Endodermal cell (in vitro differentiated cells): ENCODE data around the gene PLPPR2. TPM values are rescaled to one million over a fixed set of nuclear protein-coding genes. Genes with fewer than 3 reads are reported as not detected.

ENCODE experiments used
- DNase-seq: peaks from one replicate; pipeline ENCODE4 v3.0.0-alpha.2; 2017
- H3K27ac ChIP-seq: 2 replicates; pipeline ENCODE4 v1.5.1; 2013; ENCODE audit warnings: mild to moderate bottlenecking, low read depth, low read length, moderate library complexity
- H3K27me3 ChIP-seq: 2 replicates; pipeline ENCODE4 v1.6.1; 2013; ENCODE audit warnings: mild to moderate bottlenecking, low read length, moderate library complexity; ENCODE audit not compliant: insufficient read depth, control insufficient read depth, poor library complexity, severe bottlenecking
- H3K36me3 ChIP-seq: 2 replicates; pipeline ENCODE4 v1.7.0; 2013; ENCODE audit warnings: mild to moderate bottlenecking, low read length, moderate library complexity; ENCODE audit not compliant: control insufficient read depth, insufficient read depth
- H3K4me1 ChIP-seq: one replicate; pipeline ENCODE4 v1.7.0; 2013; ENCODE audit warnings: low read length; ENCODE audit not compliant: control insufficient read depth, insufficient read depth
- H3K4me3 ChIP-seq: 2 replicates; pipeline ENCODE4 v1.5.1; 2013; ENCODE audit warnings: mild to moderate bottlenecking, low read length, moderate library complexity
- H3K9ac ChIP-seq: 2 replicates; pipeline ENCODE4 v1.6.1; 2013; ENCODE audit warnings: mild to moderate bottlenecking, low read length, moderate library complexity; ENCODE audit not compliant: poor library complexity, severe bottlenecking; ENCODE audit errors: extremely low read depth
- H3K9me3 ChIP-seq: 2 replicates; pipeline ENCODE4 v1.6.1; 2013; ENCODE audit warnings: mild to moderate bottlenecking, low read length, moderate library complexity; ENCODE audit not compliant: control insufficient read depth
- H3K27ac Mint-ChIP-seq: 2 replicates; pipeline ENCODE4 v1.8.0; 2020; ENCODE audit warnings: mixed read lengths
- H3K27me3 Mint-ChIP-seq: 2 replicates; pipeline ENCODE4 v1.8.0; 2021; ENCODE audit warnings: mild to moderate bottlenecking, mixed read lengths; ENCODE audit not compliant: insufficient read depth
- H3K36me3 Mint-ChIP-seq: 2 replicates; pipeline ENCODE4 v1.8.0; 2020; ENCODE audit warnings: low read depth, mixed read lengths
- H3K4me1 Mint-ChIP-seq: 2 replicates; pipeline ENCODE4 v1.8.0; 2020; ENCODE audit warnings: mixed read lengths
- H3K4me3 Mint-ChIP-seq: 2 replicates; pipeline ENCODE4 v1.8.0; 2020; ENCODE audit warnings: mild to moderate bottlenecking, moderate library complexity, mixed read lengths
- H3K9me3 Mint-ChIP-seq: 2 replicates; pipeline ENCODE4 v1.8.0; 2020; ENCODE audit warnings: mild to moderate bottlenecking, mixed read lengths
- CTCF ChIP-seq: fragments of 200-600 bp; sonication (generic); conservative IDR thresholded peaks from 2 replicates; pipeline ENCODE4 v1.5.0; 2021; ENCODE audit warnings: antibody characterized with exemption, mild to moderate bottlenecking
- whole genome bisulfite sequencing, 2 experiments: methylation state at CpG; one replicate each; pipeline versions ENCODE4 v1.1.5 to v1.1.7; 2013; ENCODE audit warnings: missing lambda C conversion rate in 2 of 2, mixed read lengths in 1 of 2; ENCODE audit not compliant: insufficient coverage in 1 of 2, insufficient read length in 1 of 2; 5-methylcytosine and 5-hydroxymethylcytosine counted together
- total RNA-seq, 2 donors: library from RNA; stranded (reverse); fragmentation: NEBNext Ultra II Directional in 1 of 2; extraction: Animal tissue kit (Norgen Biotek cat#: 25700) in 1 of 2; gene quantifications; 2 replicates in 1 of 2; 3 replicates in 1 of 2; pipeline ENCODE4 v1.2.1, GENCODE V29; 2021

PLPPR2 gene
- total RNA-seq, 2 donors from 2014 or later = 3.1 to 6.8 TPM

GRCh38 chr19:11379857-11380350, 24.7 kb downstream of the PLPPR2 start:
- H3K4me3 ChIP-seq = no peak overlapping the region
- Mint-ChIP-seq H3K36me3 (peaks cover 26% of the 10 kb centered on the region), H3K9me3 (no peaks in the 10 kb centered on the region)

GRCh38 chr19:11380653-11381537, 25.7 kb downstream of the PLPPR2 start:
- Histone ChIP-seq H3K4me3 (peak overlapping the region; percentile 86), H3K9me3 (no peaks in the 10 kb centered on the region), H3K9ac (peak overlapping the region; percentile 71), H3K27ac (peak overlapping the region; percentile 34), H3K4me1 (no peaks in the 10 kb centered on the region), H3K27me3 (no peaks in the 10 kb centered on the region), H3K36me3 (peaks cover 20% of the 10 kb centered on the region)
- H3K4me3 Mint-ChIP-seq = peak overlapping the region; percentile 74
- H3K27me3 Mint-ChIP-seq = no peaks in the 10 kb centered on the region
- TF ChIP-seq CTCF = peak; percentile 85
- H3K4me1 Mint-ChIP-seq = peaks cover 5% of the 10 kb centered on the region
- peak overlapping the region; percentile 99 for H3K27ac Mint-ChIP-seq
- peaks cover 24% of the 10 kb centered on the region for H3K36me3 Mint-ChIP-seq
- 3 to 7% methylated on average over 25 to 54 of the region's 54 CpGs for WGBS, 2 experiments
- DNase-seq = peak; percentile 99
- no peaks in the 10 kb centered on the region for H3K9me3 Mint-ChIP-seq

More at GRCh38 chr19:11379857-11380350, 24.7 kb downstream of the PLPPR2 start:
- H3K36me3 ChIP-seq = peaks cover 20% of the 10 kb centered on the region
- peak overlapping the region; percentile 74 for H3K4me3 Mint-ChIP-seq
- H3K9ac ChIP-seq = no peak overlapping the region
- H3K27me3 Mint-ChIP-seq = no peaks in the 10 kb centered on the region
- peaks cover 5% of the 10 kb centered on the region for H3K4me1 Mint-ChIP-seq
- no peak for TF ChIP-seq CTCF
- H3K27ac ChIP-seq = no peak overlapping the region
- no peak for DNase-seq
- no peaks in the 10 kb centered on the region for H3K9me3 ChIP-seq
- 88 to 96% methylated on average over 6 to 7 of the region's 7 CpGs for WGBS, 2 experiments
- peak overlapping the region; percentile 99 for H3K27ac Mint-ChIP-seq
- H3K4me1 ChIP-seq = peaks cover 4% of the 10 kb centered on the region
- no peaks in the 10 kb centered on the region for H3K27me3 ChIP-seq

- Mint-ChIP-seq H3K4me3 (peak overlapping the region; percentile 74), H3K27ac (peak overlapping the region; percentile 81), H3K4me1 (peaks cover 5% of the 10 kb centered on the region), H3K27me3 (no peaks in the 10 kb centered on the region), H3K36me3 (peaks cover 13% of the 10 kb centered on the region), H3K9me3 (no peaks in the 10 kb centered on the region)
- H3K27ac ChIP-seq = no peak overlapping the region
- peak; percentile 93 for TF ChIP-seq CTCF
- WGBS, 2 experiments = 0 to 2% methylated on average over 11 to 65 of the region's 65 CpGs
- no peaks in the 10 kb centered on the region for H3K4me1 ChIP-seq
- H3K36me3 ChIP-seq = peaks cover 12% of the 10 kb centered on the region
- DNase-seq = peak; percentile 94
- H3K4me3 ChIP-seq = peak overlapping the region; percentile 83
- no peaks in the 10 kb centered on the region for H3K27me3 ChIP-seq
- H3K9me3 ChIP-seq = no peaks in the 10 kb centered on the region
- H3K9ac ChIP-seq = peak overlapping the region; percentile 41
These were observed 27.9 kb downstream of the PLPPR2 start for GRCh38 chr19:11382898-11383705.
